ENCODE results near the gene DYNC2I2. TPM values are rescaled to one million over a fixed set of nuclear protein-coding genes. Genes with fewer than 3 reads are reported as not detected.

The DYNC2I2 gene
- polyA plus RNA-seq, 1 donor from 2014 or later = 82.5 TPM

- H4K20me1 ChIP-seq (ENCODE audit: insufficient read depth) = no peaks in the 10 kb centered on the region
- H3K9me3 ChIP-seq (ENCODE audit: low read length) = no peaks in the 10 kb centered on the region
- no peaks in the 10 kb centered on the region for H3K36me3 ChIP-seq (ENCODE audit: insufficient read depth, low read length)
- no peaks in the 10 kb centered on the region for H3K27me3 ChIP-seq (ENCODE audit: insufficient read depth, low read depth, low read length)
- no peaks in the 10 kb centered on the region for H3K79me2 ChIP-seq (replicated peaks; ENCODE audit: insufficient read depth, low read length)
- H2AFZ ChIP-seq (ENCODE audit: low read depth, low read length) = no peak overlapping the region
- H3K9ac ChIP-seq (ENCODE audit: low read length) = no peak overlapping the region
- no peaks in the 10 kb centered on the region for H3F3A ChIP-seq (ENCODE audit: insufficient read depth, low read length, poor library complexity, severe bottlenecking)
- no peak overlapping the region for H3K4me3 ChIP-seq (ENCODE audit: low read length)
- H3K27ac ChIP-seq (ENCODE audit: low read length) = no peak overlapping the region
- H3K9me2 ChIP-seq (ENCODE audit: insufficient read depth, low read length) = no peaks in the 10 kb centered on the region
- TF ChIP-seq TAF1 (IDR thresholded peaks at IDR 0.05; ENCODE audit: low read depth) = no peak
- TF ChIP-seq RAD21 (conservative IDR thresholded peaks at IDR 0.05) = no peak
- no peak for TF ChIP-seq SMC3 (conservative IDR thresholded peaks at IDR 0.05; ENCODE audit: poor library complexity)
- no peak for TF ChIP-seq POLR2AphosphoS5 (IDR thresholded peaks at IDR 0.05)
- no peak for TF ChIP-seq MXI1 (conservative IDR thresholded peaks at IDR 0.05; ENCODE audit: poor library complexity, severe bottlenecking)
- no peak for TF ChIP-seq EP300 (conservative IDR thresholded peaks at IDR 0.05; ENCODE audit: poor library complexity, severe bottlenecking)
- TF ChIP-seq EZH2 (IDR thresholded peaks at IDR 0.05; ENCODE audit: borderline replicate concordance, insufficient read depth, low read length, poor library complexity, severe bottlenecking) = no peak
- TF ChIP-seq CTCF (IDR thresholded peaks at IDR 0.05; ENCODE audit: poor library complexity, severe bottlenecking) = no peak
- no peak for TF ChIP-seq REST (IDR thresholded peaks at IDR 0.05; ENCODE audit: borderline replicate concordance)
- H3K4me2 ChIP-seq (ENCODE audit: low read length) = no peak overlapping the region
Measured at GRCh38 chr9:128643519-128644300, 12.9 kb downstream of the DYNC2I2 start.

- TF ChIP-seq TAF1 (IDR thresholded peaks at IDR 0.05; ENCODE audit: low read depth) = no peak
- TF ChIP-seq EP300 (conservative IDR thresholded peaks at IDR 0.05; ENCODE audit: poor library complexity, severe bottlenecking) = no peak
- TF ChIP-seq EZH2 (IDR thresholded peaks at IDR 0.05; ENCODE audit: borderline replicate concordance, insufficient read depth, low read length, poor library complexity, severe bottlenecking) = no peak
- TF ChIP-seq RAD21 (conservative IDR thresholded peaks at IDR 0.05) = no peak
- TF ChIP-seq POLR2AphosphoS5 (IDR thresholded peaks at IDR 0.05) = no peak
- no peak for TF ChIP-seq SMC3 (conservative IDR thresholded peaks at IDR 0.05; ENCODE audit: poor library complexity)
- no peak for TF ChIP-seq CTCF (IDR thresholded peaks at IDR 0.05; ENCODE audit: poor library complexity, severe bottlenecking)
- Histone ChIP-seq H3K9me2 (ENCODE audit: insufficient read depth, low read length) (no peaks in the 10 kb centered on the region), H3K79me2 (replicated peaks; ENCODE audit: insufficient read depth, low read length) (no peaks in the 10 kb centered on the region), H3K4me3 (ENCODE audit: low read length) (no peak overlapping the region), H3K27ac (ENCODE audit: low read length) (no peak overlapping the region), H3K27me3 (ENCODE audit: insufficient read depth, low read depth, low read length) (no peaks in the 10 kb centered on the region), H3K36me3 (ENCODE audit: insufficient read depth, low read length) (no peaks in the 10 kb centered on the region), H3K4me2 (ENCODE audit: low read length) (no peak overlapping the region), H3K9ac (ENCODE audit: low read length) (no peak overlapping the region), H4K20me1 (ENCODE audit: insufficient read depth) (no peaks in the 10 kb centered on the region), H3F3A (ENCODE audit: insufficient read depth, low read length, poor library complexity, severe bottlenecking) (no peaks in the 10 kb centered on the region), H2AFZ (ENCODE audit: low read depth, low read length) (no peak overlapping the region), H3K9me3 (ENCODE audit: low read length) (no peaks in the 10 kb centered on the region)
Measured at GRCh38 chr9:128642675-128643245, 13.9 kb downstream of the DYNC2I2 start.
